ENCODE data around the gene SIAH1.
"Not testable (repeated sequence)": the region's sequence is repeated elsewhere in the genome, so short reads cannot be mapped to it uniquely, and the experiment has no call there.

- TF ChIP-seq YY1 (IDR thresholded peaks at IDR 0.05; ENCODE audit: low read depth, low read length); ATF2 (IDR thresholded peaks at IDR 0.05; ENCODE audit: low read length); PHF8 (conservative IDR thresholded peaks at IDR 0.05; ENCODE audit: low read depth, low read length); ZNF274 (IDR thresholded peaks at IDR 0.05; ENCODE audit: borderline replicate concordance, extremely low read depth, low read length); BRCA1 (IDR thresholded peaks at IDR 0.05; ENCODE audit: low read depth, low read length): not testable (repeated sequence)
Observed at GRCh38 chr16:48313905-48314304, 71.3 kb downstream of the SIAH1 start.

Measured in H1 (cell line).